PC-3 (cell line): ENCODE measurements around the gene SETMAR. TPM values are rescaled to one million over a fixed set of nuclear protein-coding genes. Genes with fewer than 3 reads are reported as not detected.

Experiments
- ATAC-seq: fragments of 200-7000 bp; cut with Tn5 transposase; 2 replicates; pipeline ENCODE4 v1.9.1; 2020; ENCODE audit warnings: mild to moderate bottlenecking, moderate library complexity
- BruUV-seq: library from RNA; stranded (reverse); fragments of 400-500 nt; replicated peaks from 2 replicates; lab custom pipeline; 2021; lab: Mats Ljungman, UMichigan
- CTCF ChIA-PET: fragments of 300-600 bp; sonication (Branson Sonifier 250); formaldehyde crosslinking; loops from one replicate; lab custom pipeline; 2022; ENCODE audit warnings: antibody characterized with exemption; lab: Charles Lee
- POLR2A ChIA-PET: fragments of 300-600 bp; sonication (Branson Sonifier 250); formaldehyde crosslinking; loops from one replicate; lab custom pipeline; 2022; ENCODE audit warnings: antibody characterized with exemption; ENCODE audit not compliant: unreplicated experiment; lab: Charles Lee
- DNase-seq: peaks from one replicate; pipeline ENCODE4 v3.0.0-alpha.2; 2015
- H2AFZ ChIP-seq: fragments of 300-600 bp; sonication (generic); 2 replicates; pipeline ENCODE4 v1.6.0; 2016; ENCODE audit warnings: antibody characterized with exemption, low read length
- H3F3A ChIP-seq: fragments of 300-600 bp; sonication (generic); one replicate; pipeline ENCODE4 v1.6.0; 2017; ENCODE audit warnings: antibody characterized with exemption, low read length, control low read depth, mild to moderate bottlenecking; ENCODE audit not compliant: unreplicated experiment
- H3K27ac ChIP-seq: fragments of 300-600 bp; sonication (generic); 2 replicates; pipeline ENCODE4 v1.5.1; 2016; ENCODE audit warnings: mild to moderate bottlenecking, low read length
- H3K27me3 ChIP-seq: fragments of 300-600 bp; sonication (generic); 2 replicates; pipeline ENCODE4 v1.6.1; 2016; ENCODE audit warnings: low read length, mixed read lengths
- H3K36me3 ChIP-seq: fragments of 300-600 bp; sonication (generic); 2 replicates; pipeline ENCODE4 v1.6.1; 2016; ENCODE audit warnings: low read depth, mixed run types, low read length, mixed read lengths
- H3K4me1 ChIP-seq: fragments of 300-600 bp; sonication (generic); 2 replicates; pipeline ENCODE4 v1.5.1; 2016; ENCODE audit warnings: low read length; ENCODE audit not compliant: insufficient read depth
- H3K4me2 ChIP-seq: fragments of 300-600 bp; sonication (generic); 2 replicates; pipeline ENCODE4 v1.6.0; 2016; ENCODE audit warnings: low read length
- H3K4me3 ChIP-seq: fragments of 300-600 bp; sonication (generic); 2 replicates; pipeline ENCODE4 v1.5.1; 2016; ENCODE audit warnings: mild to moderate bottlenecking, low read length, mixed read lengths
- H3K79me2 ChIP-seq: fragments of 300-600 bp; sonication (generic); 2 replicates; pipeline ENCODE4 v1.6.1; 2017; ENCODE audit warnings: low read length, mixed read lengths
- H3K9ac ChIP-seq: fragments of 300-600 bp; sonication (generic); 2 replicates; pipeline ENCODE4 v1.6.0; 2016; ENCODE audit warnings: mild to moderate bottlenecking, low read length
- H3K9me2 ChIP-seq: fragments of 300-600 bp; sonication (generic); replicated peaks from 2 replicates; pipeline ENCODE4 v1.6.1; 2016; ENCODE audit warnings: mixed run types, low read length, mixed read lengths
- H3K9me3 ChIP-seq: fragments of 300-600 bp; sonication (generic); 2 replicates; pipeline ENCODE4 v1.6.1; 2016; ENCODE audit warnings: low read length, mixed read lengths
- H4K20me1 ChIP-seq: fragments of 300-600 bp; sonication (generic); 2 replicates; pipeline ENCODE4 v1.6.1; 2016; ENCODE audit warnings: low read length, mixed read lengths
- EZH2 ChIP-seq: fragments of 300-600 bp; sonication (generic); IDR thresholded peaks from one replicate; pipeline ENCODE4 v1.6.1; 2017; ENCODE audit warnings: antibody characterized with exemption, mild to moderate bottlenecking, low read length; ENCODE audit not compliant: unreplicated experiment
- EZH2phosphoT487 ChIP-seq: fragments of 300-600 bp; sonication (generic); IDR thresholded peaks from 2 replicates; pipeline ENCODE4 v1.6.1; 2018; ENCODE audit warnings: mild to moderate bottlenecking, antibody characterized with exemption, low read length, borderline replicate concordance
- intact Hi-C: fragments of 100-400 bp; cut with micrococcal nuclease; formaldehyde crosslinking; loops from 2 replicates; pipeline ENCODE4 v1.9.0; 2023
- total RNA-seq: library from RNA; depleted of rRNA; stranded (reverse); fragments of >200 nt; gene quantifications from 2 replicates; pipeline ENCODE4 v1.2.3, GENCODE V29; 2014
- TF ChIP-seq, protein P1 (sequence below): fragments of 300-600 bp; sonication (generic); conservative IDR thresholded peaks from 2 replicates; pipeline ENCODE4 v1.5.1; 2017; ENCODE audit warnings: antibody characterized with exemption, low read depth, mild to moderate bottlenecking, low read length

The SETMAR gene
- total RNA-seq, 1 experiment from 2014 or later: 17.5 TPM

DNA sequence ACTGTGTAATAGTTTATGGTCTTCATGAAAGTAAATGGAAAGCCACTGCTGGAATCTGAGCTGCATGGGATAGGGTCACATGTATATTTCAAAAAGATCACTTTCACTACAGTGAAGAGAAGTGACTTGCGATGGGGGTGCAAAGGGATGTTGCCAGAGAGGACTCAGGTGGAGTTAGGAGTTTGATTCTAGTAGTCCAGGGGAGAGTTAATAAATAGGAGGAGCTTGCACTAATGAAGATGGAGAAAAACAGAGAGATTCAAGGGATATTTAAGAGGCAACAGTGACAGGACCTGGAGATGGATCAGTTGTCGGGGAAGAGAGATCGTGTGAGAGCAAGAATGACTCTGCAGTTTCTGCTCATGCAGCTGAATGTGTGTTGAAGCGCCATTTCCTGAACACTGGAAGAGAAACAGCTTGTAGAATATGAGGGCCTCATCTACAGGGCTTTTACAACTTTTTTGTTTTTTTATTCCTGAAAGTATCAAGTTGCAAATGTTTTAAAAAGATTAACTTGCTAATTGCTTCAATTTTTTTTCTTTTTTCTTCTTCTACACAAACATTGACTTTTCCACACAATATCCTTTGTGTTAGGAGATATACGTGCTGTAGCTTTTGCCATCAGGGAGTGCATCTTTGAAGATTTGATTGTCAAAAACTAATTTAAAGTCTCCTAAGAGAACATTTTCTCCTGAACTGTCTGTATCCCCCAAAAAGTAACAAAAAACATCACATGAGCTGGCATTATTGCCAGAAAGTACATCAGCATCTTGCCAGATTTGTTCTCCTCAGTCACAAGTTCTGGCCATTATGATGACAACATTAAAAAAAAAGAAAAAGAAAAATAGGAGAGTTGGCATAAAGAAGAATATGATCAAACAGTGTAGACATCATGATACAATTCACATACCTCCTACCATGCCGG, 37.5 kb downstream of the SETMAR start:
- Histone ChIP-seq H3K9me2 (no peaks in the 10 kb centered on the region), H4K20me1 (no peaks in the 10 kb centered on the region), H2AFZ (no peak overlapping the region), H3K27ac (no peak overlapping the region), H3K27me3 (no peaks in the 10 kb centered on the region), H3K9ac (no peak overlapping the region), H3K36me3 (no peaks in the 10 kb centered on the region), H3F3A (no peaks in the 10 kb centered on the region), H3K4me1 (no peaks in the 10 kb centered on the region), H3K79me2 (no peaks in the 10 kb centered on the region), H3K9me3 (no peaks in the 10 kb centered on the region), H3K4me2 (no peak overlapping the region), H3K4me3 (no peak overlapping the region)
- BruUV-seq: no TSS peak
- TF ChIP-seq, protein P1, sequence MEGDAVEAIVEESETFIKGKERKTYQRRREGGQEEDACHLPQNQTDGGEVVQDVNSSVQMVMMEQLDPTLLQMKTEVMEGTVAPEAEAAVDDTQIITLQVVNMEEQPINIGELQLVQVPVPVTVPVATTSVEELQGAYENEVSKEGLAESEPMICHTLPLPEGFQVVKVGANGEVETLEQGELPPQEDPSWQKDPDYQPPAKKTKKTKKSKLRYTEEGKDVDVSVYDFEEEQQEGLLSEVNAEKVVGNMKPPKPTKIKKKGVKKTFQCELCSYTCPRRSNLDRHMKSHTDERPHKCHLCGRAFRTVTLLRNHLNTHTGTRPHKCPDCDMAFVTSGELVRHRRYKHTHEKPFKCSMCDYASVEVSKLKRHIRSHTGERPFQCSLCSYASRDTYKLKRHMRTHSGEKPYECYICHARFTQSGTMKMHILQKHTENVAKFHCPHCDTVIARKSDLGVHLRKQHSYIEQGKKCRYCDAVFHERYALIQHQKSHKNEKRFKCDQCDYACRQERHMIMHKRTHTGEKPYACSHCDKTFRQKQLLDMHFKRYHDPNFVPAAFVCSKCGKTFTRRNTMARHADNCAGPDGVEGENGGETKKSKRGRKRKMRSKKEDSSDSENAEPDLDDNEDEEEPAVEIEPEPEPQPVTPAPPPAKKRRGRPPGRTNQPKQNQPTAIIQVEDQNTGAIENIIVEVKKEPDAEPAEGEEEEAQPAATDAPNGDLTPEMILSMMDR: no peak
- no peak for TF ChIP-seq EZH2phosphoT487
- no peak for TF ChIP-seq EZH2
- ATAC-seq (no peak), DNase-seq (no peak)
- POLR2A ChIA-PET: no interaction called here
- intact Hi-C loops: no loop called here
- CTCF ChIA-PET: interaction anchor here (0.6 kb wide), 1 partner anchor 244 kb away, joined by 9 read pairs; no protein-coding TSS in a partner anchor

DNA sequence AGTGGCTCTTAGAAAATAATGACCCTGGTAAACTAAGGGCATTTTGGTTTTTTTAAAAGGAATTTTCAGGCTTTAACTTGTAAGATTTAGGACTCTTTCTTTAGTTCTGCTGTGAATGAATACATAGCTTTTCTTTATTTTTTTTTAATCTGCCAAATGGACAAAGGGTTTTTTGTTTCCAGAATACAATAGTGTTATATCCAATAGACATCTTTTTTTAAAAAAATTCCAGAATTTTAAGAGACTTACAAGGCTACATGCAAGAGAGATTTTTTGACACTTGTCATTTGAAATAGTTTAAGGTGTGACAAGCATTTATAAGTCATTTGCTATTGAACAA, 38.1 kb downstream of the SETMAR start:
- no peak overlapping the region for H3K4me2 ChIP-seq
- H2AFZ ChIP-seq: no peak overlapping the region
- no peaks in the 10 kb centered on the region for H3K9me2 ChIP-seq
- H3K9me3 ChIP-seq: no peaks in the 10 kb centered on the region
- no TSS peak for BruUV-seq
- no peak overlapping the region for H3K9ac ChIP-seq
- H3K4me3 ChIP-seq: no peak overlapping the region
- CTCF ChIA-PET: no interaction called here
- POLR2A ChIA-PET: no interaction called here
- no peak overlapping the region for H3K27ac ChIP-seq
- DNase-seq: no peak
- no peaks in the 10 kb centered on the region for H3K27me3 ChIP-seq
- H3F3A ChIP-seq: no peaks in the 10 kb centered on the region
- H3K4me1 ChIP-seq: no peaks in the 10 kb centered on the region
- H3K36me3 ChIP-seq: no peaks in the 10 kb centered on the region
- no peaks in the 10 kb centered on the region for H3K79me2 ChIP-seq
- ATAC-seq: no peak
- intact Hi-C loops: no loop called here
- H4K20me1 ChIP-seq: no peaks in the 10 kb centered on the region
- TF ChIP-seq EZH2: no peak
- TF ChIP-seq, protein P1: no peak
- TF ChIP-seq EZH2phosphoT487: no peak

DNA sequence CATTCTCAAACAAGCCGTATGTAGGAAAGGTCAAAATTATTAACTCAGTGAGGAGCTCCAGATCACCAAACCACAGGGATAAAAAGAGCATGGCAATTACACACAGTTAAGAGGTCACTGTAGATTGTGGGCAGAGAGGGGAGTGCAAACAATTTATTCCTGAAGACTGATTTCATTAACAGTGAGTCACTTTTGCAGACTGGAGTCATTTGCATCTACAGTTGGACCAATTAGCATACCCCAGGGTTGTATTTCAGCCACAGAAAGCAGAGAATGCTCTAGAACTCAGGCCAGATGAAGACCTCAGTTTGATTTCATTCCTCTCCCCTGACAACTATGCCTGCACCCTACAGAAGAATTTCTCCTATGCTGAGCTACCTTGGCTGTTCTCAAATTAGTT, 40.1 kb downstream of the SETMAR start:
- Histone ChIP-seq H3K27me3 (no peaks in the 10 kb centered on the region), H3F3A (no peaks in the 10 kb centered on the region), H3K4me3 (no peak overlapping the region), H4K20me1 (no peaks in the 10 kb centered on the region), H3K9me2 (no peaks in the 10 kb centered on the region), H3K9ac (no peak overlapping the region), H3K27ac (no peak overlapping the region), H3K4me1 (no peaks in the 10 kb centered on the region), H2AFZ (no peak overlapping the region), H3K36me3 (no peaks in the 10 kb centered on the region), H3K9me3 (no peaks in the 10 kb centered on the region), H3K79me2 (no peaks in the 10 kb centered on the region), H3K4me2 (no peak overlapping the region)
- ATAC-seq: peak; percentile 75
- ChIA-PET CTCF (no interaction called here), POLR2A (no interaction called here)
- intact Hi-C loops: no loop called here
- no peak for DNase-seq
- no TSS peak for BruUV-seq
- TF ChIP-seq, protein P1: no peak
- TF ChIP-seq EZH2phosphoT487 (no peak), EZH2 (no peak)
